Fibroblast of pulmonary artery (primary cell): ENCODE results near the gene FAF1.

Source experiments
- DNase-seq: peaks from one replicate; pipeline ENCODE4 v3.0.0-alpha.2; 2010; ENCODE audit warnings: low read depth
- H3K4me3 ChIP-seq: replicated peaks from 2 replicates; pipeline ENCODE4 v1.5.1; 2011; ENCODE audit warnings: low read depth, mild to moderate bottlenecking, control low read depth, low read length, moderate library complexity
- CTCF ChIP-seq: IDR thresholded peaks from 2 replicates; pipeline ENCODE4 v1.5.1; 2011; ENCODE audit warnings: mild to moderate bottlenecking, control low read depth, low read length, inconsistent platforms; ENCODE audit errors: missing control alignments

The FAF1 gene

GRCh38 chr1:50426108-50426700, 533.9 kb downstream of the FAF1 start:
- no peak overlapping the region for H3K4me3 ChIP-seq
- no peak for DNase-seq
- no peak for TF ChIP-seq CTCF

- no peak overlapping the region for H3K4me3 ChIP-seq
- DNase-seq: no peak
- TF ChIP-seq CTCF: no peak
Observed at GRCh38 chr1:50425376-50426107, 534.5 kb downstream of the FAF1 start.

GRCh38 chr1:50424884-50425375, 535.1 kb downstream of the FAF1 start:
- H3K4me3 ChIP-seq: no peak overlapping the region
- no peak for DNase-seq
- no peak for TF ChIP-seq CTCF

- DNase-seq: peak; percentile 19
- TF ChIP-seq CTCF: no peak
- H3K4me3 ChIP-seq: peak overlapping the region; percentile 17
Observed at GRCh38 chr1:50424045-50424883, 535.8 kb downstream of the FAF1 start.

GRCh38 chr1:50423670-50424000, 536.4 kb downstream of the FAF1 start:
- H3K4me3 ChIP-seq: no peak overlapping the region
- DNase-seq: no peak
- TF ChIP-seq CTCF: no peak

GRCh38 chr1:50422946-50423669, 537.0 kb downstream of the FAF1 start, which contains the start of gene DMRTA2:
Gene DMRTA2, minus strand, starts transcription at chr1:50423443. Its CDS starts 1,907 bp downstream, at chr1:50421536.
- peak within 1 kb of the TSS; percentile 17 for H3K4me3 ChIP-seq
- peak; percentile 24 for DNase-seq
- TF ChIP-seq CTCF: no peak
